Measurements from ENCODE around the gene STIMATE. TPM values are rescaled to one million over a fixed set of nuclear protein-coding genes. Genes with fewer than 3 reads are reported as not detected.

STIMATE gene
- total and polyA plus RNA-seq, 5 donors from 2014 or later = 10.7 to 87.7 (median 12.9) TPM

DNA sequence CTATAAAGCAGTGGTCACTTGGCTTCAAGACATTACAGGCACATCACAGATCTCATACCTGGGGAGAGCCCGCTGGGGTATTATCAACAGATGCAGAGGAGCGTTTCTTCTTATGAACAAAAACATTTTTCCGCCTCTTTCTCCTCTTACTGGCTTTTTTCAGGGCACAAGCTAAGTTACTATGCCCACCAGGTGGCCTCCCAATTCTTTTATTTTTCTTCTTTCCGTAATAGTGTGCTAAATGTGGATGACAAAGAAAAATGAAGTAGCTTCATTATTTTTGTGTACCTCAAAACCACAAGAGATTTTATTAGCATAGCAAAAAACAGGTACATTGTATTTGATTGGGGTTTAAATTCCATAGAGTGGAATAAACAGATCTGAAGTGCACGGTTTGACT lies 10.1 kb upstream of the STIMATE start:
- Mint-ChIP-seq H3K27ac (no peak overlapping the region), H3K4me1 (no peaks in the 10 kb centered on the region), H3K36me3 (peaks cover 28% of the 10 kb centered on the region), H3K4me3 (no peak overlapping the region), H3K9me3 (no peaks in the 10 kb centered on the region), H3K27me3 (no peaks in the 10 kb centered on the region)
- no peak overlapping the region for H3K4me3 ChIP-seq (ENCODE audit: low read depth, low read length)
- no peaks in the 10 kb centered on the region for H3K4me1 ChIP-seq (ENCODE audit: control insufficient read depth, insufficient read depth, low read length, poor library complexity, severe bottlenecking)
- peaks cover 38% of the 10 kb centered on the region for H3K36me3 ChIP-seq (ENCODE audit: control insufficient read depth, insufficient read depth, low read length)
- no peaks in the 10 kb centered on the region for H3K27me3 ChIP-seq (ENCODE audit: control insufficient read depth, insufficient read depth, low read length)
- ATAC-seq (ENCODE audit: low read depth in 2 of 2) = no peak
- no peak overlapping the region for H3K27ac ChIP-seq (ENCODE audit: insufficient read depth, low read length, poor library complexity, severe bottlenecking)
- no peak for DNase-seq
- H3K9me3 ChIP-seq (ENCODE audit: control insufficient read depth in 2 of 2, low read length in 2 of 2) = no peaks in the 10 kb centered on the region

DNA sequence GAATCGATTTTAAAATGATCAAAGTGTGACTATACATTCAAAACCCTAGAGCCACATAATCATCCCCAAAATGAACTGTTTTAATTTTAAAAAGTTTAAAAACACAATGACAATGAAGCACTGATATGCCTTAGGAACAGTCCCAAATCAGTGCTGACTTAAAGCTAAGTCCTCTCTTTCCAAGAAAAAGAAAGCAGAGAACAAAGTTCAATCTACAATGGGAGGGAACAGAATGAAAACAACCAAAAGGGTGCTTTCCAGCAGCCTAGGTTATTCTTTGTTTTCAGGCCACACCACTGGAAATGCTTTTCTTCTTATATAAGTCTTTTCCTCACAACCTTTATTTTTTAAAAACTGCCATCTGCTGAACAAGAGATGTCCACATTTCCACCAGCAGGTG lies 7.2 kb upstream of the STIMATE start:
- Histone ChIP-seq H3K27me3 (ENCODE audit: control insufficient read depth, insufficient read depth, low read length) (no peaks in the 10 kb centered on the region), H3K4me1 (ENCODE audit: control insufficient read depth, insufficient read depth, low read length, poor library complexity, severe bottlenecking) (no peaks in the 10 kb centered on the region), H3K27ac (ENCODE audit: insufficient read depth, low read length, poor library complexity, severe bottlenecking) (no peak overlapping the region), H3K36me3 (ENCODE audit: control insufficient read depth, insufficient read depth, low read length) (peaks cover 32% of the 10 kb centered on the region), H3K4me3 (ENCODE audit: low read depth, low read length) (no peak overlapping the region), H3K9me3 (ENCODE audit: control insufficient read depth in 2 of 2, low read length in 2 of 2) (no peaks in the 10 kb centered on the region)
- DNase-seq = no peak
- Mint-ChIP-seq H3K4me3 (no peak overlapping the region), H3K27me3 (no peaks in the 10 kb centered on the region), H3K9me3 (no peaks in the 10 kb centered on the region), H3K27ac (peak overlapping the region; percentile 38 to 88 (median 73)), H3K36me3 (peaks cover 24% of the 10 kb centered on the region), H3K4me1 (no peaks in the 10 kb centered on the region)
- ATAC-seq (ENCODE audit: low read depth in 2 of 2) = no peak

DNA sequence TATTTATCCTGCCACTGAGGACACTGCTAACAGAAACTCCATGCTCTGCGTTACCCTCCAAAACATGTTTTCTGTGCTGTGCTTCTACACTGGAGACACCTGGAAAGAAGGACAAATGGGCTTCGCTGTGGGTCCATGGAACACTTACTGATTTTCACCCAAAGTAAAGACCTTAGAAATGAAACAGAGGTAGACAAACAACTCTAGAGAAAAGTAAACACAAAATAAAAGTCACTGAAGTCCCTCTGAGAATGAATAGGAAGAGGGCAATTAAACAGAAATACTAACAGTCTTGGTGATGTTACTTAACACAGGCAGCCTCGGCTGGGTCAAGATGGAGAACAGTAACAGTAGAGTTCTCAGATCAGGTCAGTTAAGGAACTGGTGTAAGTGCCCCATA lies 6.7 kb upstream of the STIMATE start:
- Histone ChIP-seq H3K36me3 (ENCODE audit: control insufficient read depth, insufficient read depth, low read length) (peaks cover 32% of the 10 kb centered on the region), H3K9me3 (ENCODE audit: control insufficient read depth in 2 of 2, low read length in 2 of 2) (no peaks in the 10 kb centered on the region), H3K4me1 (ENCODE audit: control insufficient read depth, insufficient read depth, low read length, poor library complexity, severe bottlenecking) (no peaks in the 10 kb centered on the region), H3K27ac (ENCODE audit: insufficient read depth, low read length, poor library complexity, severe bottlenecking) (no peak overlapping the region), H3K27me3 (ENCODE audit: control insufficient read depth, insufficient read depth, low read length) (no peaks in the 10 kb centered on the region), H3K4me3 (ENCODE audit: low read depth, low read length) (no peak overlapping the region)
- ATAC-seq (ENCODE audit: low read depth in 2 of 2) (no peak), DNase-seq (no peak)
- Mint-ChIP-seq H3K36me3 (peaks cover 23% of the 10 kb centered on the region), H3K27ac (no peak overlapping the region), H3K9me3 (no peaks in the 10 kb centered on the region), H3K4me1 (no peaks in the 10 kb centered on the region), H3K27me3 (no peaks in the 10 kb centered on the region), H3K4me3 (no peak overlapping the region)

DNA sequence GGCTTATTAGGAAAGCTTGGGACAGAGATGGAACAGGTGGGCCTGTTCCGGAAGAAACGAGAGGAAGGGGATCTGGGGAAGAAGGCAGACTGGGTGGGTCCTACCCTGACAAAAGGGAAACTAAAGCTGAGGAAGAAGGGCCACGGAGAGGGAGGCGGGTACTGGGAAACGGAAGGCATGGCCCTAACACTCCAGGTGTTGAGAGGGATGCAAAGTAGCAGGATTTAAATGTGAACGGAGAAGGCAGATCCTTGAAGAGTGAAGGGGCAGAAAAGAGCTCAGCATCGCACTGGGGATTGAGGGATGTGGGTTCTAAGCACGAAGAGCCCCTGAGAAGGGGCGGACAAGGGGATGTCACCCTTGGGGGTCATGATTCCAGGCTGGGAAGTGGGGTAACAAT lies 735 bp downstream of the STIMATE start:
- Histone ChIP-seq H3K27me3 (ENCODE audit: control insufficient read depth, insufficient read depth, low read length) (no peaks in the 10 kb centered on the region), H3K4me1 (ENCODE audit: control insufficient read depth, insufficient read depth, low read length, poor library complexity, severe bottlenecking) (peaks cover 53% of the 10 kb centered on the region), H3K27ac (ENCODE audit: insufficient read depth, low read length, poor library complexity, severe bottlenecking) (peak overlapping the region; percentile 87), H3K4me3 (ENCODE audit: low read depth, low read length) (peak overlapping the region; percentile 91), H3K9me3 (ENCODE audit: control insufficient read depth in 2 of 2, low read length in 2 of 2) (no peaks in the 10 kb centered on the region), H3K36me3 (ENCODE audit: control insufficient read depth, insufficient read depth, low read length) (no peaks in the 10 kb centered on the region)
- H3K4me1 Mint-ChIP-seq = peaks cover 21 to 56% (median 47%) of the 10 kb centered on the region in 4 donors
- no peak for DNase-seq
- no peaks in the 10 kb centered on the region for H3K27me3 Mint-ChIP-seq
- H3K4me3 Mint-ChIP-seq = peak overlapping the region; percentile 89 to 98 (median 95)
- no peaks in the 10 kb centered on the region for H3K36me3 Mint-ChIP-seq
- H3K27ac Mint-ChIP-seq = peak overlapping the region; percentile 47 to 95 (median 94)
- ATAC-seq (ENCODE audit: low read depth in 2 of 2) = no peak
- H3K9me3 Mint-ChIP-seq = no peaks in the 10 kb centered on the region

DNA sequence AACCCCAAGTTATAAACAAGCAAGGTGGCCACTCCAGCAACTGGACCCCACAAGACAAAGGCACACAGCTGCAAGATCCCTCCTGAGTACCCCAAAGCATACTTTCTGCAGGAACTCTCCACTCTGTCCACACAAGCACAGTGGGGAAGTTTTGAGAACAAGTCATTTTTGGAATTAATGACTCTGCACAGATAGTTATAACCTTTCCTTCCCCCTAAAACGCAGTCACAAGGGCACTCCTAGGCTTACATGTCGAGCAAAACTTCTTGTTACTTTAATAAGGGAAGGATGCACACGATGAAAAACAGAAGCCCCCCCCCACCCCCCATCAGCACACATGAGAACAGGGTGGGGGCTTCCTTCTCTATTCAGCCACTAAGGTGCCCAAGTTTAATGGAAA lies 1.2 kb downstream of the STIMATE start:
- Histone ChIP-seq H3K27ac (ENCODE audit: insufficient read depth, low read length, poor library complexity, severe bottlenecking) (peak overlapping the region; percentile 87), H3K4me1 (ENCODE audit: control insufficient read depth, insufficient read depth, low read length, poor library complexity, severe bottlenecking) (peaks cover 58% of the 10 kb centered on the region), H3K36me3 (ENCODE audit: control insufficient read depth, insufficient read depth, low read length) (no peaks in the 10 kb centered on the region), H3K27me3 (ENCODE audit: control insufficient read depth, insufficient read depth, low read length) (no peaks in the 10 kb centered on the region), H3K9me3 (ENCODE audit: control insufficient read depth in 2 of 2, low read length in 2 of 2) (no peaks in the 10 kb centered on the region), H3K4me3 (ENCODE audit: low read depth, low read length) (peak overlapping the region; percentile 91)
- Mint-ChIP-seq H3K27ac (peak overlapping the region; percentile 47 to 95 (median 94)), H3K4me1 (peaks cover 21 to 61% (median 51%) of the 10 kb centered on the region in 4 donors), H3K27me3 (no peaks in the 10 kb centered on the region), H3K4me3 (peak overlapping the region; percentile 89 to 98 (median 95)), H3K9me3 (no peaks in the 10 kb centered on the region), H3K36me3 (no peaks in the 10 kb centered on the region)
- DNase-seq = no peak
- ATAC-seq (ENCODE audit: low read depth in 2 of 2) = no peak

DNA sequence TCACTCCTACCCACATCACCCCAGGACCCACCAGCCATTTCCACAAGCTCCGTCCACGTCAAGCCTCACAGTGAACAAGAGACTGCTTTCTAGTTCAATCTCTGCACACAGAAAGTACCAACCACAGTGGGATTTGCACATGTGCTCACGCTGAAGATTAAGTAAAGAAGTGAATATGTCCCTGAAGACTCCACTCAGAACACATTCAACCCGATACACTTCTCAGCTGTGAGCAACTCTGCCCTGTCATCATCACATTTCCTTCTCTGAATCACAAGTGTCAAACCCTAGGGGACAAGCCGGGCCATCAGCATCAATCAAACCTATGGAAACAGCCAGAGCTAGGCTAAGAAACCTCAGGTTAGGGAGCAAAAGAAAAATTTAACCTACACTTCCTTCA lies 1.9 kb downstream of the STIMATE start:
- Mint-ChIP-seq H3K36me3 (no peaks in the 10 kb centered on the region), H3K27ac (peak overlapping the region; percentile 47 to 99 (median 94)), H3K4me3 (peak overlapping the region; percentile 89 to 98 (median 95)), H3K9me3 (no peaks in the 10 kb centered on the region), H3K4me1 (peaks cover 21 to 67% (median 55%) of the 10 kb centered on the region in 4 donors), H3K27me3 (no peaks in the 10 kb centered on the region)
- H3K4me3 ChIP-seq (ENCODE audit: low read depth, low read length) = peak overlapping the region; percentile 91
- H3K27me3 ChIP-seq (ENCODE audit: control insufficient read depth, insufficient read depth, low read length) = no peaks in the 10 kb centered on the region
- peaks cover 65% of the 10 kb centered on the region for H3K4me1 ChIP-seq (ENCODE audit: control insufficient read depth, insufficient read depth, low read length, poor library complexity, severe bottlenecking)
- ATAC-seq (ENCODE audit: low read depth in 2 of 2) (no peak), DNase-seq (peak in 1 of 3 donors; percentile 47)
- no peaks in the 10 kb centered on the region for H3K9me3 ChIP-seq (ENCODE audit: control insufficient read depth in 2 of 2, low read length in 2 of 2)
- H3K27ac ChIP-seq (ENCODE audit: insufficient read depth, low read length, poor library complexity, severe bottlenecking) = peak overlapping the region; percentile 87
- H3K36me3 ChIP-seq (ENCODE audit: control insufficient read depth, insufficient read depth, low read length) = no peaks in the 10 kb centered on the region

DNA sequence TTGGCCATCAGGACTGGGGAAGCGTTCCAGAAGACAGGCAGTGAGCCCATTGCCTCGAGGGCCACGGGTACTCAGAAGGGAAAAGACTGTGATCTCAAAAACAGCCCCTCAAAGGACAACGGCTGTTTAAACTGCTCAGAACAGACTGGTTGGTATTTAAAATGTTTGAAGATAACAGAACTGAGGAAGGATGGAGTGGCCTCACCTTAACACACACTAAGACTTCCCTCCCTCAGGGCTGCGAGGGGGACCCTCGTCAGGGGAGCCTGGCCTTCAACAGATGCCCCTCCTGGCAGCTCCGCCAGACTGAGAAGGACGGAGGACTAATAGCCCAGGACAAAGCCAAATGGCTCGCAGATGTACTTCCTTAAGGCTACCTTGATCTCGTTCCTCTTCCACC lies 2.6 kb downstream of the STIMATE start:
- peak overlapping the region; percentile 87 for H3K27ac ChIP-seq (ENCODE audit: insufficient read depth, low read length, poor library complexity, severe bottlenecking)
- H3K27me3 ChIP-seq (ENCODE audit: control insufficient read depth, insufficient read depth, low read length) = no peaks in the 10 kb centered on the region
- peak overlapping the region; percentile 91 for H3K4me3 ChIP-seq (ENCODE audit: low read depth, low read length)
- peaks cover 25 to 74% (median 62%) of the 10 kb centered on the region in 4 donors for H3K4me1 Mint-ChIP-seq
- H3K9me3 Mint-ChIP-seq = no peaks in the 10 kb centered on the region
- ATAC-seq (ENCODE audit: low read depth in 2 of 2) (no peak), DNase-seq (no peak)
- H3K4me1 ChIP-seq (ENCODE audit: control insufficient read depth, insufficient read depth, low read length, poor library complexity, severe bottlenecking) = peaks cover 70% of the 10 kb centered on the region
- peak overlapping the region in 3 of 4 donors; percentile 89 to 97 (median 95) for H3K4me3 Mint-ChIP-seq
- H3K9me3 ChIP-seq (ENCODE audit: control insufficient read depth in 2 of 2, low read length in 2 of 2) = no peaks in the 10 kb centered on the region
- peaks cover 5% of the 10 kb centered on the region for H3K36me3 Mint-ChIP-seq
- H3K27me3 Mint-ChIP-seq = no peaks in the 10 kb centered on the region
- peak overlapping the region; percentile 47 to 99 (median 94) for H3K27ac Mint-ChIP-seq
- no peaks in the 10 kb centered on the region for H3K36me3 ChIP-seq (ENCODE audit: control insufficient read depth, insufficient read depth, low read length)

DNA sequence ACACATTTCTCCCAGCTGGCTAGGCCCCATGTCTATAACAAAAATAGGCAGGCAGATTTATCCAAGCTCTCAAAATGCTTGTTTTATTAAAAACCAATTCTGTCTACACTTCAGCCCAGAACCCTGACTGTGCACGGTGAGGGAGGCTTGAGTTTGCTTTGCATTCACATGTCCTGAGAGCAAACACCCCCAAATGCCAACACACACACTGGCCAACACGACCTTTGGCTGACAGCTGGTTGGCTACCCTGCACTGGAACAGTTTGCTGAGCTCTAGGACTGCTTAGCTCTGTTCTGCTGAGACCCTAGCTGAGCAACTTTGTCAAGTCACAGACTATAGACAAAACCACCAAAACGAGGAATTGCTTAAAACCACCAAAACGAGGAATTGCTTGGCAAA lies 3.6 kb downstream of the STIMATE start:
- DNase-seq (no peak), ATAC-seq (ENCODE audit: low read depth in 2 of 2) (no peak)
- Mint-ChIP-seq H3K4me3 (peak overlapping the region; percentile 89 to 97 (median 93)), H3K27me3 (no peaks in the 10 kb centered on the region), H3K36me3 (peaks cover 5% of the 10 kb centered on the region), H3K27ac (peak overlapping the region; percentile 94 to 99 (median 94)), H3K4me1 (peaks cover 25 to 78% (median 67%) of the 10 kb centered on the region in 4 donors), H3K9me3 (no peaks in the 10 kb centered on the region)
- Histone ChIP-seq H3K36me3 (ENCODE audit: control insufficient read depth, insufficient read depth, low read length) (peaks cover 2% of the 10 kb centered on the region), H3K4me1 (ENCODE audit: control insufficient read depth, insufficient read depth, low read length, poor library complexity, severe bottlenecking) (peaks cover 70% of the 10 kb centered on the region), H3K9me3 (ENCODE audit: control insufficient read depth in 2 of 2, low read length in 2 of 2) (no peaks in the 10 kb centered on the region), H3K27ac (ENCODE audit: insufficient read depth, low read length, poor library complexity, severe bottlenecking) (peak overlapping the region; percentile 87), H3K27me3 (ENCODE audit: control insufficient read depth, insufficient read depth, low read length) (no peaks in the 10 kb centered on the region), H3K4me3 (ENCODE audit: low read depth, low read length) (peak overlapping the region; percentile 91)

All from CD4-positive, CD25-positive, alpha-beta regulatory T cell (primary cell).